ENCODE data around the gene FBXO3. TPM values are rescaled to one million over a fixed set of nuclear protein-coding genes. Genes with fewer than 3 reads are reported as not detected.

Gene FBXO3
- total and polyA plus RNA-seq, 9 of the 15 experiments (the other 6 are each of a cell fraction or from before 2014, with no cell fraction given), result 11.6 to 59.3 (median 29.2) TPM

DNA sequence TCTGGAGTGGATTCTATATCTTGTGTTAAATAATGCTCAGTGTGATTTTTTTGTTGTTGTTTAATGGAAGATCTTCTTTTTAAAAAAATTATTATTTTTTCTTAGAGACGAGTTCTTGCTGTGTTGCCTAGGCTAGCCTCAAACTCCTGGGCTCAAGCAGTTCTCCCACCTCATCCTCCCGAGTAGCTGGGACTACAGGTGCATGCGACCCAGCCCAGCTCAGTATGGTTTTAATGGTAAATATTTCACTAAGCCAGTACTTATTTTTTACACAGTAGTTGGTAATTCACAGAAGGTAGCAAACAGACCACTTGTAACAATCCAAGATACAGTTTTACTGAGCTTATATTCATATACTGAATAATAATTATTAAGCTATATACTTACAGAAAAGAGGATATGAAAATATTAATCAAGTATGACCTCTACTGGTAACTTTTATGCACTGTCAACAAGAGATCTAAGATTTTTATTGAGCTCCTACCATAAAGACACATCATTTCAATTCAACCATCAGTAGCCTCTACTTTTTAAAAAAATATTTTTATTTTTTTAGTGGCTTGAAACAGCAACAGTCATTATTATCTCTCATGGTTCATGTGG is 32.0 kb downstream of the FBXO3 start:
- no peak overlapping the region for H3K27ac ChIP-seq (ENCODE audit: extremely low read depth, low read depth, low read length)
- no peaks in the 10 kb centered on the region for H4K20me1 ChIP-seq (replicated peaks; ENCODE audit: control insufficient read depth, insufficient read depth, low read length)
- no peaks in the 10 kb centered on the region for H3K9me3 ChIP-seq (replicated peaks; ENCODE audit: control insufficient read depth, insufficient read depth, low read depth, low read length)
- H3K4me2 ChIP-seq (ENCODE audit: insufficient read depth, low read length), result no peak overlapping the region
- H3K4me3 ChIP-seq, result no peak overlapping the region
- intact Hi-C loops (cut with micrococcal nuclease) (loop anchor here (1.0 to 5.0 kb wide), 2 partner anchors 26 to 205 kb away; no protein-coding TSS in a partner anchor), in situ Hi-C loops (cut with MboI) (no loop called here)
- 54% methylated on average over 3 of the region's 3 CpGs for WGBS (ENCODE audit: insufficient coverage, low coverage, missing lambda C conversion rate)
- H2AFZ ChIP-seq (ENCODE audit: low read depth, low read length), result no peak overlapping the region
- CTCF ChIA-PET (ENCODE audit: low intra/inter-chr PET ratio), result interaction anchor here (1.4 to 1.8 kb wide), 2 partner anchors 26 to 200 kb away, joined by 5 to 19 read pairs; no protein-coding TSS in a partner anchor
- no peaks in the 10 kb centered on the region for H3K9me1 ChIP-seq (ENCODE audit: control insufficient read depth, insufficient read depth, low read length)
- no peaks in the 10 kb centered on the region for H3K79me2 ChIP-seq (ENCODE audit: control insufficient read depth, insufficient read depth, low read length)
- H3K36me3 ChIP-seq (ENCODE audit: control insufficient read depth, insufficient read depth, low read length), result peaks cover 18% of the 10 kb centered on the region
- peak; percentile 54 for ATAC-seq
- DNase-seq (ENCODE audit: extremely low read depth in 1 of 4, low spot score in 3 of 4), result no peak
- H3K27me3 ChIP-seq (ENCODE audit: control insufficient read depth in 2 of 2, insufficient read depth in 2 of 2, low read length in 2 of 2), result no peaks in the 10 kb centered on the region
- no TSS peak for BruUV-seq (replicated peaks)
- peaks cover 4 to 15% of the 10 kb centered on the region in 2 experiments; a peak in 3 of 5 replicates for H3K4me1 ChIP-seq (replicated peaks in 1 of 2; ENCODE audit: control insufficient read depth in 2 of 2, insufficient read depth in 2 of 2, low read length in 2 of 2)
- POLR2A ChIA-PET, result interaction anchor here (0.6 to 1.1 kb wide), 8 partner anchors 10 to 240 kb away, joined by 3 to 5 read pairs (median 3); no protein-coding TSS in a partner anchor
- no peak overlapping the region for H3K9ac ChIP-seq (ENCODE audit: insufficient read depth in 1 of 2, low read depth in 2 of 2, low read length in 2 of 2)
- FAIRE-seq, result no peak
- TF ChIP-seq FOXA3 (CRISPR knock-in tag; conservative IDR thresholded peaks at IDR 0.05 in 1 of 2, IDR thresholded peaks at IDR 0.05 in 1 of 2) (peak in 1 of 2 experiments; percentile 64; a peak in 1 of 4 replicates), RAD21 (CRISPR knock-in tag; conservative IDR thresholded peaks at IDR 0.05 in 1 of 2, IDR thresholded peaks at IDR 0.05 in 1 of 2) (peak; percentile 73 to 79), FOXK2 (conservative IDR thresholded peaks at IDR 0.05 in 1 of 2, IDR thresholded peaks at IDR 0.05 in 1 of 2; ENCODE audit: low read depth in 2 of 2) (peak in 1 of 2 experiments; percentile 49; a peak in 1 of 4 replicates), NRF1 (conservative IDR thresholded peaks at IDR 0.05 in 1 of 2, IDR thresholded peaks at IDR 0.05 in 1 of 2) (no peak)
- TF ChIP-seq, protein P1, sequence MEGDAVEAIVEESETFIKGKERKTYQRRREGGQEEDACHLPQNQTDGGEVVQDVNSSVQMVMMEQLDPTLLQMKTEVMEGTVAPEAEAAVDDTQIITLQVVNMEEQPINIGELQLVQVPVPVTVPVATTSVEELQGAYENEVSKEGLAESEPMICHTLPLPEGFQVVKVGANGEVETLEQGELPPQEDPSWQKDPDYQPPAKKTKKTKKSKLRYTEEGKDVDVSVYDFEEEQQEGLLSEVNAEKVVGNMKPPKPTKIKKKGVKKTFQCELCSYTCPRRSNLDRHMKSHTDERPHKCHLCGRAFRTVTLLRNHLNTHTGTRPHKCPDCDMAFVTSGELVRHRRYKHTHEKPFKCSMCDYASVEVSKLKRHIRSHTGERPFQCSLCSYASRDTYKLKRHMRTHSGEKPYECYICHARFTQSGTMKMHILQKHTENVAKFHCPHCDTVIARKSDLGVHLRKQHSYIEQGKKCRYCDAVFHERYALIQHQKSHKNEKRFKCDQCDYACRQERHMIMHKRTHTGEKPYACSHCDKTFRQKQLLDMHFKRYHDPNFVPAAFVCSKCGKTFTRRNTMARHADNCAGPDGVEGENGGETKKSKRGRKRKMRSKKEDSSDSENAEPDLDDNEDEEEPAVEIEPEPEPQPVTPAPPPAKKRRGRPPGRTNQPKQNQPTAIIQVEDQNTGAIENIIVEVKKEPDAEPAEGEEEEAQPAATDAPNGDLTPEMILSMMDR (IDR thresholded peaks at IDR 0.05 in 2 of 3, conservative IDR thresholded peaks at IDR 0.05 in 1 of 3; ENCODE audit: insufficient read depth in 2 of 3, low read depth in 1 of 3, low read length in 3 of 3), result peak; percentile 28 to 75 (median 35); a peak in 3 of 6 replicates
- TF ChIP-seq, protein P2, sequence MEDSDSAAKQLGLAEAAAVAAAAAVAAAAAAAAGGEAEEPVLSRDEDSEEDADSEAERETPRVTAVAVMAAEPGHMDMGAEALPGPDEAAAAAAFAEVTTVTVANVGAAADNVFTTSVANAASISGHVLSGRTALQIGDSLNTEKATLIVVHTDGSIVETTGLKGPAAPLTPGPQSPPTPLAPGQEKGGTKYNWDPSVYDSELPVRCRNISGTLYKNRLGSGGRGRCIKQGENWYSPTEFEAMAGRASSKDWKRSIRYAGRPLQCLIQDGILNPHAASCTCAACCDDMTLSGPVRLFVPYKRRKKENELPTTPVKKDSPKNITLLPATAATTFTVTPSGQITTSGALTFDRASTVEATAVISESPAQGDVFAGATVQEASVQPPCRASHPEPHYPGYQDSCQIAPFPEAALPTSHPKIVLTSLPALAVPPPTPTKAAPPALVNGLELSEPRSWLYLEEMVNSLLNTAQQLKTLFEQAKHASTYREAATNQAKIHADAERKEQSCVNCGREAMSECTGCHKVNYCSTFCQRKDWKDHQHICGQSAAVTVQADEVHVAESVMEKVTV (CRISPR knock-in tag; IDR thresholded peaks at IDR 0.05), result peak; percentile 67
- TF ChIP-seq, protein P3, sequence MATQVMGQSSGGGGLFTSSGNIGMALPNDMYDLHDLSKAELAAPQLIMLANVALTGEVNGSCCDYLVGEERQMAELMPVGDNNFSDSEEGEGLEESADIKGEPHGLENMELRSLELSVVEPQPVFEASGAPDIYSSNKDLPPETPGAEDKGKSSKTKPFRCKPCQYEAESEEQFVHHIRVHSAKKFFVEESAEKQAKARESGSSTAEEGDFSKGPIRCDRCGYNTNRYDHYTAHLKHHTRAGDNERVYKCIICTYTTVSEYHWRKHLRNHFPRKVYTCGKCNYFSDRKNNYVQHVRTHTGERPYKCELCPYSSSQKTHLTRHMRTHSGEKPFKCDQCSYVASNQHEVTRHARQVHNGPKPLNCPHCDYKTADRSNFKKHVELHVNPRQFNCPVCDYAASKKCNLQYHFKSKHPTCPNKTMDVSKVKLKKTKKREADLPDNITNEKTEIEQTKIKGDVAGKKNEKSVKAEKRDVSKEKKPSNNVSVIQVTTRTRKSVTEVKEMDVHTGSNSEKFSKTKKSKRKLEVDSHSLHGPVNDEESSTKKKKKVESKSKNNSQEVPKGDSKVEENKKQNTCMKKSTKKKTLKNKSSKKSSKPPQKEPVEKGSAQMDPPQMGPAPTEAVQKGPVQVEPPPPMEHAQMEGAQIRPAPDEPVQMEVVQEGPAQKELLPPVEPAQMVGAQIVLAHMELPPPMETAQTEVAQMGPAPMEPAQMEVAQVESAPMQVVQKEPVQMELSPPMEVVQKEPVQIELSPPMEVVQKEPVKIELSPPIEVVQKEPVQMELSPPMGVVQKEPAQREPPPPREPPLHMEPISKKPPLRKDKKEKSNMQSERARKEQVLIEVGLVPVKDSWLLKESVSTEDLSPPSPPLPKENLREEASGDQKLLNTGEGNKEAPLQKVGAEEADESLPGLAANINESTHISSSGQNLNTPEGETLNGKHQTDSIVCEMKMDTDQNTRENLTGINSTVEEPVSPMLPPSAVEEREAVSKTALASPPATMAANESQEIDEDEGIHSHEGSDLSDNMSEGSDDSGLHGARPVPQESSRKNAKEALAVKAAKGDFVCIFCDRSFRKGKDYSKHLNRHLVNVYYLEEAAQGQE (IDR thresholded peaks at IDR 0.05; ENCODE audit: borderline replicate concordance), result peak; percentile 65; the same call in 1 of the 2 replicates
- TF ChIP-seq, protein P3 (CRISPR knock-in tag; IDR thresholded peaks at IDR 0.05; ENCODE audit: low read depth), result no peak
